ENCODE data around the gene SUCLG2.

Gene SUCLG2

GRCh38 chr3:67648701-67649100 lies 5.7 kb downstream of the SUCLG2 start:
- DNase-seq: no peak

DNA sequence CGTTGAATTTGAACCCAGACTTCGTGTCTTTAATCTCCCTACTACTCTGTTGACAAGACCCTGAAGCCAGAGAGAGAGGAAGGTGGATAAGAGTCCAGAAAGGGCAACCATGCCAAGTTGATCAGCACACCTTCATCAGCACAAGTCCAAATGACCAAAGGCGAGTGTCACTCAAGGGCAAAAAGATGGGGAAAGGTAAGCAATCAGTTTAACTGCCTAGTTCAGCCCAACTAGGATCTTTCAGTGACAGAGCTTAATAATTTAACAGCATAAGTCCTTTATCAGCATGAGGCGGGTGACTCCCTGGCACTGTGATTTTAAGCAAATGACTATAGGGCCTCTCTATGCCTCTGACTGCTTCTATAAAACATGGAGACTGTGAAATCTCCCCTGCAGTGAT lies 6.2 kb downstream of the SUCLG2 start:
- DNase-seq: no peak

DNA sequence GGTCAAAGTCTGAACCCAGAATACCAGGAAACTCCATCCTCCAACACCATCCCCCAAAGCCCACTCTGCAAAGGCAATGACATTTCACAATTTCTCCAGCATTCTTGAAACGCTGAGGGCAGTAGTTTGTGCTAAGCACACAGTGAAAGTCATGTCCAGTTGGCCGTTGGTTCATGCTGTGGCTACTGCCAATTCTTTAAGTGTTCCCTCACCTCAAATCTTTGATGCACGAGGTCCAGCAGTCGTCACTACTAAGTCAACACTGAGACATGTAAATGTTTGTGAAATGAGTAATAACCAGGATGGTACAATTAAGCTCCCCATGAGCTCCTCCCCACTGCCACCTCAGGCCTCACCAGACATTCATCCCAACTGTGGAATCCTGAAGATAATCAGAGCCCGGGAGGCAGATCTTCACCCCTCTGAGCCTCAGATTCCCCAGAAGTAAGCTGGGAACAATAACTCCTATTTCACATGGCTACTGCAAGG lies 7.0 kb downstream of the SUCLG2 start:
- DNase-seq: no peak

DNA sequence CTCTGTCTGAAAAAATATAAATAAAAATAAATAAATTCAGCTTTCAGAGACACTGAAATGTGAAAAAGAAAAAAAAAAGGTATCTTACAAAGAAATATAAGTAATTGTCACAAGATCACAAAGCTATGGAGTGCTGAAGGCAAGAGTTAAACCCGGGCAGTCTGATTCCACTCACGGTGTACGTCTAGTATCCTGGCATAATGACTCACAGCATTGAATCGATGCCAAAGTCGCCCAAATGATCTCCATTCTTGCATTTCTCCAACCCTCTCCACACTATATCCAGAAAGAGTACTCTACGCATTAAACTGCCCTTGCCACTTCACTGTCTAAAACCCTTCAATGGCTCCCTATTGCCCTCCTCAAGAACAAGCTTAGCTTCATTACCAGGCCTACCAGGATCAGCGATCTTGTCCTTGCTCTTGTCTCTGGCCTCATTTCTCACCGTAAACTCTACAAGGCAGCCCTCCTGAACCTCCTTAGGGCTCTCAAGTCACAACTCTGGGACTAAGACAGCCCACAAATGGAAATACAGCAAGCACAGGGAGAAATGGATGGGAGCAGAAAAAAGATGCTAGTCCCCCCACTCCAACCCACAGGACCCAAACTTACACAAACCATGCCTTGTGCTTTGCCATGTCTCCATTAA lies 7.7 kb downstream of the SUCLG2 start:
- no peak for DNase-seq

DNA sequence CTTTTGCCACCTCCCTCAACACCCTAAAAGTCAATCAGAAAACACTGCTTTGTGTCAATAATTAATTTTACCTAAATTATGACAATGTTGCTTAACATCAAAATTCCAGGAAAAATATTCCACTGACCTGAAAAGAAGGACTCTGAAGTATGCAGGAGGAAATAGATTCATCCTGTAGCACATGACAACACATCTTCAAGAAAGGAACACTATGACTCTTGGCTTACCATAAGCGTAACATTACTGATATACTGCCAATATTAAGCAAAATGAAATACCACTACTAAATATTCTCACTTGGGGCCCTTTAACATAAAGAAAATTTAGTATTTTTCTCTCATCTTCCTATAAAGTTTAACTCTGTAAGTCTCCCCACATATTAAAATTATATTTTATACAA lies 9.6 kb downstream of the SUCLG2 start:
- no peak for DNase-seq

DNA sequence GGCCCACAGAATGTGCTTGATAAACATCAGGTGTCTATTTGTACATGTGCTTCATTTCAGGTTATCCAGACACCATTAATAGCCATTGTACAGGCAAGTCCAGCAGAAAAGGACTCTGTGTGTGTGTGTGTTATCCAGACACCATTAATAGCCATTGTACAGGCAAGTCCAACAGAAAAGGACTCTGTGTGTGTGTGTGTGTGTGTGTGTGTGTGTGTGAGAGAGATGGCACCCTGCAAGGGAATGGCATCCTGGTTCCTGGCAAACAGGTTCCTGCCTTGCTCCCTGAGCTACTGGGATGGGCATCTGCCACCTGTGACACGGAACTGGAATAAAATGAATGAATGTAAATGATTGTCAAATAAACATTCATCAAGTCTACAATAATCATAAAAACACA lies 11.7 kb downstream of the SUCLG2 start:
- no peak for DNase-seq

GRCh38 chr3:67642190-67642589 lies 12.2 kb downstream of the SUCLG2 start:
- no peak for DNase-seq

DNA sequence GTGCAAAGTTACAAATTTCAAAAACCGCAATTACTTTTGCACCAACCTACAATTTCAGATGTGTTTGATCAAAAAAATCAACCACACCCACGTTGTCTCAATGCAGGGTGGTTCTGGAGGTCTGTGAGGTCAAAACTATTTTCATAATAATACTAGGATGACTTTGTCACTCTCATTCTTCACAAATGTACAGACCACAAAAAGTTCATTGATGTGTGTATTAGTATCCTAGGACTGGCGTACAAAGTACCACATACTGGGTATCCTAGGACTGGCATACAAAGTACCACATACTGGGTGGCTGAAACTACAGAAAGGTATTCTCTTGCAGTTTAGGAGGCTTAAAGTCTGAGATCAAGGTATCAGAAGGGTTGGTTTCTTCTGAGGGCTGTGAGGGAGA lies 13.0 kb downstream of the SUCLG2 start:
- no peak for DNase-seq

DNA sequence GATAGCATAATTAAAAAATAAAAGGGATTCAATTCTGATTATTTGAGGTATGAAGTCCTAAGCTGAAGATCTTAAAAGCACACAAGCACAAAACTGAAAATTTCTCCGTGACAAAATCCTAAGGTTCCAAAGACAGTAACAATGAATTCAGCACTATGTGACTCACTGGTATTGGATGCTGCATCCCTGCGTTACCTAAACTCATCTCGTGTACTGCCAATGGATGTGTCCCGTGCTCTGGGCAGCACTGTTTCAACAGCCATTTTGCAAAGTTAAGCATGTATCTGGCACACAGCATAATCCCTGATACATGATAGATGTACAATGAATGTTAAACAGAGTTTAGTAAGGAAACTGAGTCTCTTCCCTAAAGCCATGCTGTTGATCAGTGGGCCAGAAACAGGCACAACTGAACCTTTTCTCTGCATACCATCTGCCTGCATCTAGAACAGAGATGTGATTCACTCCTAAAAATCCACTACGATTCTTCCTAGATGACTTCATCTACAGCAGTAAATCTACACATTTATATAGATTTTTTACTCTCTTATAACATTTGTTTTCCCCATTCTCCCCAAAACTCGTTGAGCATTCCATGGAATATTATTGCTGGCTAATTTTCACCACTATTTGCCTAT lies 14.3 kb downstream of the SUCLG2 start:
- no peak for DNase-seq

DNA sequence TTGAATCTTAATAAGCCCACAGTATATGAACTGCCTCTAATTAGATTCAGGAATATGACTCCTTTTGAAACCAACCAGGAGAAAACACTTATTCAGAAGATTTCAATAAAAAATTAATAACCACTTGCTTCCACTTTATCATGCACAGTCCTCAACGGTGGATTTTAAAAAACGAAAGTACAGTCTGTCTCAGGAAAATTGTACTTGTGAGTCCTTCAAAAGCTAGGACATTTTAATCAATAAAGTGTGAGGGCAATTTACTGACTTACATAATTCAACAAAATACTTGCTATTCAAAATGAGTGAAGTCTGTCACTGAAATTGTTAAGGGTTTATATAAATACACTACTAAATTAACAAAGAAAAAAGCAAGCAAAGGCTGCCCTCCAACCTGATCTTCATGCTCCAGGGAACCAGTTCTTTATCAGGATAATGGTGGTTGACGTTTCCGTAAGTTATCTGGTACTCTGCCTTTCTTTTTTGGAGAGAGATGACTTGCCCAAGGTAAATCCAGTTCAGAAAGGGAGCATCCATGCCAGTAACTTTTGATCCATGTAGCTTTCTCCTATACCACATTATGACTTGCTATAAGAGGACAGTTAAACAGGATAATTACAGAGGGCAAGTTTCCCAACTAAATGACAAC lies 17.0 kb downstream of the SUCLG2 start:
- DNase-seq: peak; percentile 0

DNA sequence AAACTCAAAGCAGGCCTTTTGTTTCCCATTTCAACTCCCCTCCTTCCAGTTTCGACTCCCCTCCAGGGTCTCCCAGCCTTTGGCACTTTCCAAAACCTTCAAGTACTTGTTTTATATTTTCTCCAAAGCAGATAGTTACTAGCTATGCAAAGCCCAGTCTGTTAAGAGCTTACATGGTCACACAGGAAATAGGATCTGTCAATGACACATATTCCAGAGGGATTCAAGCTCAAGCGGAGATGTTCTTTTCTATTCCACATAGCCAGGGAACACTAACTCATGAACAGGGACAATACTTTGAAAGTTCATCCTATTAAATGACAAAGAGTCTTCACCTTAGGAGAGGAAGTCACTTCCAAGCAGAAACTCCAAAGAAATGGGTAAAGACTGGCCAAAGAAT lies 18.6 kb downstream of the SUCLG2 start:
- no peak for DNase-seq

GRCh38 chr3:67635257-67635656 lies 19.2 kb downstream of the SUCLG2 start:
- DNase-seq: no peak

GRCh38 chr3:67630666-67631362 lies 23.6 kb downstream of the SUCLG2 start:
- no peak for DNase-seq

- no peak for DNase-seq
Measured at GRCh38 chr3:67624687-67625086, 29.7 kb downstream of the SUCLG2 start.

- DNase-seq: no peak
Measured at GRCh38 chr3:67624078-67624477, 30.3 kb downstream of the SUCLG2 start.

GRCh38 chr3:67622652-67623051 lies 31.8 kb downstream of the SUCLG2 start:
- DNase-seq: no peak

- no peak for DNase-seq
Measured at GRCh38 chr3:67620869-67621268, 33.5 kb downstream of the SUCLG2 start.

DNA sequence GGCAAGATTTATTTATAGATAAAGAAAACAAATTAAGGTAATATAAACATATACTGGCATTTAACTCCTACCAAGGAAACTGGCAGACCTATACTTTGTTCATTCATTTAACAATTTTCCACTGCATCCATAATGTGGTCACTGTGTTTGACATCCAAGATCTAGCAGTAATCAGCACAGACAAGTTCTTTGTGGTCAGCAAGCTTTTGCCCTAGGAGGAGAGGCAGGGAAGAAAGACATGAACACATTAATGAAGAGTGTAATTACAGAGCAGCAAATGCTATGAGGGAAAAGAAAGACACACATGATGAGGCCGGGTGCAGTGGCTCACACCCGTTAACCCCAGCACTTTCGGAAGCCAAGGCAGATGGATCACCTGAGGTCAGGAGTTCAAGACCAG lies 34.4 kb downstream of the SUCLG2 start:
- no peak for DNase-seq

- no peak for DNase-seq
Measured at GRCh38 chr3:67617518-67617917, 36.9 kb downstream of the SUCLG2 start.

DNA sequence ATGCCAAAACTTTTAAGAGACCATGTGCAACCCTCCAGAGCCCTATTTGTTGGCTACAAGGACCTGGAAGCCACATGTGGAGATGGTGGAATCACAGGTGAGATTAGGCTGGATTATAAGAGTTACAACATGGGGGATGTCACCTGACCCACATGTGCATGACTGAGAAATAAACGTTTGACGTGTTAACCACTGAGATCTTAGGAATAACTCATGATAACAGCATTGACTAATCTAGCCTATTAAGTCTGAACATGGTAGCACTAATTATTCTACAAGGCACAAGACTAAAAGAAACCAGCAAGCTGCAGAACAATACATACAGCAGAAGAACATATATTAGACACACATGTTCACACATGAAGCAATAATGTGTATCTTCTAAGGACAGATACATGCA lies 38.4 kb downstream of the SUCLG2 start:
- DNase-seq: no peak

- DNase-seq: no peak
Measured at GRCh38 chr3:67614195-67614594, 40.2 kb downstream of the SUCLG2 start.

DNA sequence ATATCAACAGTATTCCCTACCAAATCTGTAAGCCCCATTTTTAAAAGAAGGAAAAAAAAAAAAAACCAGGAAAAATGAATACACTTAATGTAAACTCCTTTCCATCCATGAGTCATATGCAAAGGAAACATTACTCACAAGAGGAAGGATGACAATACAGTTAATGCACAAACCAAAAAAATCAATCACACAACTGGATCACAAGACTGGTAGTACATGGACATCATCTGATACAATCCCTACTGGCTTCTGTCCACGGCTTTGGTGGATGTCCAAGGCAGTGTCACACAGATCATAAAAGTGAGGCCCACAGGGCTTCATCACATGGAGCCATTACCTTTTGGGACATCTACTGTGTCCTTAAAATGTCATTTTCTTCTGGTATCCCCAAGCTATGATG lies 44.0 kb downstream of the SUCLG2 start:
- no peak for DNase-seq

GRCh38 chr3:67609709-67610108 lies 44.7 kb downstream of the SUCLG2 start:
- no peak for DNase-seq

GRCh38 chr3:67608034-67608433 lies 46.4 kb downstream of the SUCLG2 start:
- no peak for DNase-seq
